Activated CD8-positive, alpha-beta memory T cell treated with anti-CD3 and anti-CD28 coated beads for 4 hours (primary cell): ENCODE results near the gene HES7.
A peak's percentile ranks its signal among the peaks of the same experiment; 100 is the strongest.
"Not testable (repeated sequence)": the region's sequence is repeated elsewhere in the genome, so short reads cannot be mapped to it uniquely, and the experiment has no call there.

ENCODE experiments used
- DNase-seq, 2 donors: peaks; one replicate each; pipeline ENCODE4 v3.0.0-alpha.2; 2020; ENCODE audit warnings: low read depth in 2 of 2

Gene HES7

DNA sequence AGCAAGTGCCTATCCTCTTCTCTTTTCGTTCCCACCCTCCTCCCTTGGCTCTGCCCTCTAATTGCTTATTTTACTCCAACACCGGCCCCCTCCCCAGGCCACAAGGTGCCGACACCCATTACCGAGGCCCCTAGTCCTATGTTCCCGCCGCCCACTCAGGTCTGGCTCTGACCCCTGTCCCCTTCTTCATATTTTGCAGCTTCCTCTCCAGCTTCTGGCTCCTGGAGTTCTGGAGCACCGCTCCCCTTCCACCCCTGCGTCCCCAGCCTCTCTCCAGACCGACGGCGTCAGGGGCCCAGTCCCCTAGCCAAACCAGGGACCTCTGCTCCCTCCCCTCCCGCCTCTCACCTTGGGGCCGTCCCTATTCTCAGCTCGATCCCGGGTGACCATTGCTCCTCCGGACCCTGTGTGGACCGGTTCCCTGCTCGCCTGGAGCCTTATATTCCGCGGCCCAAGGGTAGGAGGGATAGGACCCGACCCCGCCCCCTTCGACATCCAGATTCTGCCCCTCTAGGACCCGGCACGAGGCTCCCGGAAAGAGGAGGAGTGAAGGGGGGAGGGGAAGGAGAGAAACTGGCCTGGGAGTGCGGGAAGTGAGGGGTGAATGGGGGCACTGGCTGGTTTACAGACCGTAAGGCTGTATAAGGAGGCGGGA lies at the start of gene HES7:
TSS of gene HES7 (minus strand) at position 412 of the 655 bp plus-strand sequence. CDS start at position 390, 22 bp downstream.
- no peak for DNase-seq

DNA sequence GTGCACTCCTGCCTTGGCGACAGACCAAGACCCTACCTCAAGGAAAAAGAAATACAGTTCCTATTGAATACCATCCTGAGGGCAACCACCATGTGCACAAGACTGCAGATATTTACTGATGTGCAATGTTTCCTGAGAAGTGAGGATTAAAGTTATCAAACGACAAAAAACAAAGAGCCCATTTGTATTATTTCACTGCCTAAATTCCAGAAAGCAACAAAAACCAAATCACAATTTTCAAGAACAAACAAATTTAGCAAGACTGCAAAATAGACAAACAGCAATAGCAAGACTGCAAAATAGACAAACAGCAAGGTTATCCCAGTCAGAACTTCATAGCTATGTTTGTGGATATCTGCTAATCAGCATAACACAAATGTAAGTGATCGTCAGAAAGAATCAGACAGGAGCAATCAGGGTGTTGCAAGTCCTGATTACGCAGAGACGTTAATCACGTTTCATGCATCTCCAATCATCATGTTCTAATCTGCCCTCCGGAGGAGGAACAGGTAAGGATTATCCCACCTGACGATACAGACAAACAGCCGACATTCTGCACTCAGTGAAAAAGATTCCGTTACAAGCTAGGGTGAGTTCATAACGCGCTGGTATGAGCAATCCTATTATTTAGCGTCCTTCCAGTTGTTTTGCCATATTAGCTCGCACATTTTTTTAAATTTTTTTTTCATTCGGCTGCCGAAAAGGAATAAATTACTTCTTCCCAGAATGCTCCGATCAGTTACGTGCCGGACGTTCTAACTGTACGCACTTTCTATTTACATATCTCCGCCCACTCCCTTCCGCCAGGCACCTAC lies 49.4 kb upstream of the HES7 start:
- peak; percentile 66 to 79 for DNase-seq

DNA sequence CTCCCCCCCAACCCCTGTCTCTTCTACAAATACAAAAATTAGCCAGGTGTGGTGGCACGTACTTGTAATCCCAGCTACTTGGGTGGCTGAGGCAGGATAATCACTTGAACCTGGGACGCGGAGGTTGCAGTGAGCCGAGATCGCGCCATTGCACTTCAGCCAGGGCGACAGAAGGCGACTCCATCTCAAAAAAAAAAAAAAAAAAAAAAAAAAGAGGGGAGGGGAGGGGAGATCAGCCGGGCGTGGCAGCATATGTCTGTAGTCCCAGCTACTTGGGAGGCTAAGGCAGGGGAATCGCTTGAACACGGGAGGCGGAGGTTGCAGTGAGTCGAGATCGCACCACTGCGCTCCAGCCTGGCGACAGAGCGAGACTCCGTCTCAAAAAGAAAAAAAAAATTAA lies 46.3 kb upstream of the HES7 start:
- not testable (repeated sequence) for DNase-seq

DNA sequence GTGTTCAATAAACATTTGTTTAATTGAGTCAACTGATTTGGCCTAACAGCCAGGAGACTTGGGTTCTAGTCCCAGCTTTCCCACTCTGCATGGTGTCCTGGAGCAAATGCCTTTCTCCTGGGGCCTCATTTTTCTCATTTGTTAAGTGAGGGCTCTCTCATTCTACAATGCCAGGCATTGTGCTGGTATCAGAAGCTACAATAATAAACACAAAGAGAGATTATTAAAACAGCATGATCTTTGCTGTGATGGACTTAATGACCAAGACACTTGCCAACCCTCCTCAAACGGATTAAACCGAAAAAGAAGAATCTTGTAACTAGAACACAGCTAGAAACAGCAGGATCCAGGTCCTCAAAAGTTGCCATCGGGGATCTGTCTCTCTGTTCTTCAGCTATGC lies 43.6 kb upstream of the HES7 start:
- no peak for DNase-seq

DNA sequence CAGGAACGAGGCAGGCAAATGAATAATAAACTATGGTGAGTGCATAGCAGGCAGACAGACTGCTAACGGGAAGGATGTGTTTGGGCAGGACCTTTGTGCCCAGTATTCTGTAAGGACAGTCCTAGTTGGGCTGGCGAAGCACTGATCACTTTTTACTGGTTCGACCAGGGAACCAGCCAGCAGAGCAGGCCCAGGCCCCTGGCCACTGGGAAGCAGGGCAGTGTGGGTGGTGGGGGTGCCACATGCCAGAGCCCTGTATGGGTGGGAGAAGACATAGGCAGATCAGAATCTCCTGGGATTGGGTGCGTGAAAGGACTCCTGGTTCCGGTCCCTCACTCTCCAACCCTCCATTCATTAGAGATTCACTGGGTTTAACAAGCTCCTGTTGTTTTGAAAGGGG lies 42.8 kb upstream of the HES7 start:
- DNase-seq, result no peak

DNA sequence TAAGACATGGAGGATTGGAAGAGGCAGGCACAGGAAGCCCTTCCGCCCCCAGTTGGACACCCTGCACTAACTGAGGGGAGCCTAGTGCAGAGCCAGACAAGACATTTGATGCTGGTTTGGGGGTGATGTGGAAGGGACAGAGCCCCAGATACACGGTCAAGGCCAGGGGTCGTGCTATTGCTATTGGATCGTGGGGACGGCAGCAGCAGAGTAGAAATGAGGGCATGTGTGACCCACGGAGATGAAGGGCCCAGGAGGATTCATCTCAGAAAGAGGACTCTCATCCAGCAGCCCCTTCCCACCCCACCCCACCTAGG lies 40.9 kb upstream of the HES7 start:
- no peak for DNase-seq

DNA sequence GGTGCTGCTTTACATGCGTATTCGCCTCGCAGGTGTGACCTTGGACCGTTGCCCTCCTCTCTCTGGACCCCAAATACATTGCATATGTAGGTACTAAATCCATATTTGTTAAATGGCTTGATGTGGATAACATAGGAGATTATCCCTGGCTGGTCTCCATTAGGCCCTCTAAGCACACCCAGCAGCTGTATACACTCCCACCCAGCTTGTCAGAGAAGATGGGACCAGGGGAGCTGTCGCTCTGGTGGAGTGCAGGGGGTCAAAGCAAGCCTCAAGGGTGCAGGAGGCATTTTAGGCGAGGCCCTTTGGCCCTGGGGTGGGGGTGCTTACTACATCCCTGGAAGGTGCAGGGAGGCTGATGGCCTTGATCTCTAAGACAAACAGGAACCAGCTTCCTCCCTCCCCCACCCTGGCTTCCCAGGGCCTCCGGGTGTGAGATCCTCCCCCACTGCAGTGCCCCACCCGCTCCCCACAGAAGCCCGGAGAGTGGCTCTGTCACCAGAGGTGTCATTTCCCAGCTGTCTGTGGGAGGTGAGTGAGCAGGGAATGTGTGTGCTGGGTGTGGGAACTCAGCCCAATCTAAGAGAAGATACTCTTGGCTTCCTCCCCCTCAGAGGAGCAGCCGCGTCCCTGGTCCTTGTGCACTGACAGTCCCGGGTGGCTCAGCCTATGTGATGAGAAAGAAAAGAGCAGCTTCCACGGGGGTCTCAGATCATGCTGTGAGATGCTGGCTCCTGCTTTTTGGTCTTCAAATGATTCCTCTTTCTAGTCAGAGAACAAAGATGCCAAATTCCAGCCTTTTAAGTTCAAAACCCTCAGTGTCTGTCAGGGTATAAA lies 40.3 kb upstream of the HES7 start:
- DNase-seq, result peak in 1 of 2 donors; percentile 42

DNA sequence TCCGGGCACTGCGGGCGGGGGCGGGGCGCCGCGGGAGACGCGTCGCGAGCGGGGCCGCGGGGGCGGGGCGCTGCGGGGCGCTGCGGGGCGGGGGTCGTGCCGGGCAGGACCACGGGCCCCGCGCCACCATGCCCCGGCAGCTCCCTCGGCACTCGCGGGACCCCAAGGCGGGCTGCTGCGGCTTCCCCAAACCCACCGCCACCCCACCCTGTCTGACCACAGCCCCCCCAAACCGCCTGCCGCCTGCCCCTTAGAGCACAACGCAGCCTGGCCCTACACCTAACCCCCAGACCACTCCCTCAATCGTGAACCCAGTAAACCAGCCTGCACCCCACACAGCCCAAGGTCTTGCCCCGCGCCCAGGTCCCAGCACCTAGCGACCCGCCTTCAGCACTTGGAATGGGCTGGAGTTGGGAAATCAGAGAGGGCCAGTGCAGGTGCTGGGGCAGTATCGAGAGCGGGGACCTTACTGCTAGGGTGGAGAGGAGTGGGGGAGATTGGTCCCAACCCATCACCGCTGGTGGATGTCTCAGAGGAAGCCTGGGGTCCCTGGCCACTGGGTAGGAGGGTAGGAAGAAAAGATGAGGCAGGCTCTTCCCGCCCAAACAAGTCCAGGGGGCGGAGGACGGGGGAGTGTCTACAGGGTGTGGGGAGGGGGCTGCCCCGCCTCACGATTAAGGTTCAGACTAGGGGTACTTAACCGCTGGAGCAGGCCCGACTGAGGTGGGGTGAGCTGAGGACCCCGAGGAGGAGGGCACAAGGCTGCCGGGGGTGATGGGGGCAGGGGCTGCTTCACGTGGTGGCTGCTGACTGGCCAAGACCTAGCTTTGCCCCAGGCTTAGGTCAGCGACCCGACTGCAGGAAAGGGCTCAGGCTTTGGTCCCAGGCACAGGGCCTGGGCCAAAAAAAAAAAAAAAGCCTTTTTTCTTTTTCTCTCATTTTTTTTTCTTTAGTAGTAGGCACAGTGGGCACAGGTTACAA lies 39.4 kb upstream of the HES7 start:
- DNase-seq, result peak in 1 of 2 donors; percentile 63

DNA sequence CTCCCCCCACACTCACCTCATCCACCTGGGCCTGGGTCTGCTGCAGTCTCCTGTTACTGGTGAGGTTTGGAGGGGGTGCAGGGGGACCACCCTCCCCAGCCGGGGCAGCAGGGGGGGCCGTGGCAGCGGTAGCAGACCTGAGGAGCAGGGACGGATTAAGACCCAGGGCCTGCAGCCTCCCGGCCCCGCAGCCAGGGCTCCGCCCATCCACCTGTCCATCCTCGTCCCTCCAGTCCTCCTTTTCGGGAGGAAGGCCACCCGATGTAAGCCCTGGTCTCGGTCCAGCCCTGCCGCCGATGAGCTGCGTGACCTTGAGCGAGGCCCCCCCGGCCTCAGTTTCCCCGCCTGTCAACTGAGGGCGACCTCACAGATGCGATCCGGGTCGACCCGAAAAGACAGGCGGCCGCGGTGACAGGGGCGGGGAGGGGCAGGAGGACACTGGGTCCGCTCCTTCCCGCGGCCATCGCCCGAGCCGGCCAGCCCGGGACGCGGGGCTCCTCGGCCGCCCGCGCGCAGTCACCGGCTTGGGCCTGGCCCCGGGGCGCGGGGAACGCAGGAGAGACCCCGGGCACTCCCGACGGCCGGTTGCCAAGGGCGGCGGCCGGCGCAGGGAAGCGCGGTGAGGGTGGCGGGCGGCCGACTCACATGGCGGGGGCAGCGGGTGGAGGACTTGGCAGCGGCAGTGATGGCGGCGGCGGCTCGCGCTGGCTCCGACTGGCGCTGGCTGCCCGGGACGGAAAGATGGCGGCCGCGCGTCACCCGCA lies 38.5 kb upstream of the HES7 start, which contains the start of gene VAMP2:
TSS of gene VAMP2 (minus strand) at position 716 of the 764 bp plus-strand sequence. CDS start at position 647, 69 bp downstream.
- DNase-seq, result peak in 1 of 2 donors; percentile 61

DNA sequence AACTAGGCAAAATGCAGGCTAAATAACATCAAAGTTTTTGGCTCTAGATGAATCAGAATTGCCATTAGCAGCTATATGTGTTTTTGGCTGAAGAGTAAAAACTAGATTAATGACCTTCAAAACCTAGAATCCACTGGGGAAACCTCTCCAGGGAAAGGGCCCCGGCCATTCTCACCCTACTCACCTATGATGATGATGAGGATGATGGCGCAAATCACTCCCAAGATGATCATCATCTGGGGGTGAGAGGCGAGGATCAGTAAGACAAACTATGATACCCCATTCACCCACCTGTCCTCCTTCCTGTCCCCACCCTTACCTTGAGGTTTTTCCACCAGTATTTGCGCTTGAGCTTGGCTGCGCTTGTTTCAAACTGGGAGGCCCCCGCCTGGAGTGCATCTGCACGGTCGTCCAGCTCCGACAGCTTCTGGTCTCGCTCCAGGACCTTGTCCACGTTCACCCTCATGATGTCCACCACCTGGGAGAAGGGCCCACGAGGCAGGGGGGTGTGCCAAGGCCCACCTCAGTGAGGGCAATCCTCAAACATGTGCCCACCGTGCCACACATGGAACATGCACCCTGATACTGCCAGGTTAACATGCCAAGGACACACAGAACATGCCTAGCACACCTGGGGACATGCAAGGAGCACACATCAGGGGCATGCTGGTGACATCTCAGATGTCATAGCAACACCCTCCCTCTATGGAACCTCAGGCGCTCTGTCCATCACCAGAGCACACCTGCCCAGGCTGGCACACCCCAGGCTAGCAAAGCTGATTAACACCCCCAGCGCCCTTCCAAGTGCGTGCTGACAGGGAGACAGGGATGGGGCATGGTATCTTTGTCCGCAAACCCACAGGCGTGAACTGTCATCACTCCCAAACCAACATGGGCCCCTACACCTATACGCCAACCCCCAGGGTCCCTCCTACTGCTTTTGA lies 37.7 kb upstream of the HES7 start:
- no peak for DNase-seq

DNA sequence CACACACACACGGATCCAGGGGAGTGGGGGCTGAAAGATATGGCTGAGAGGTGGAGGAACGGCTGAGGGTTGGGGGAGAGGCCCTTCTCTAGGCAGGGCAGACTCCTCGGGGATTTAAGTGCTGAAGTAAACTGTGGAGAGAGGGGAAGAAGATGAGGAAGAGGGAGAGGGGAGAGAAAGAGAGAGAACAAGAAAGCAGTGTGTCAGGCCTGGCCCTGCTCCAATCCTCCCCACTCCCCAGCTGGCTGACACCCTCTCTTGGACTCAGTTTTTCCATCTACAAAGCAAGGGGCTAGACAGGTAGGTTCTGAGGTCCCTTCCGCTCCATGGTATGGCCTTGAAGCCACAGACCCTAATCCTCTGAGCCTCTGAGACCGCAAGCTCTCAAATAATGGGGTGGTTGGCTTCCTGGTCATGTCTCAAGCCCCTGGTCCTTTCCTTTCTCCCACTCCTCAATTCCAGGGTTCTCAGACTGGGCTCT lies 36.9 kb upstream of the HES7 start:
- no peak for DNase-seq

DNA sequence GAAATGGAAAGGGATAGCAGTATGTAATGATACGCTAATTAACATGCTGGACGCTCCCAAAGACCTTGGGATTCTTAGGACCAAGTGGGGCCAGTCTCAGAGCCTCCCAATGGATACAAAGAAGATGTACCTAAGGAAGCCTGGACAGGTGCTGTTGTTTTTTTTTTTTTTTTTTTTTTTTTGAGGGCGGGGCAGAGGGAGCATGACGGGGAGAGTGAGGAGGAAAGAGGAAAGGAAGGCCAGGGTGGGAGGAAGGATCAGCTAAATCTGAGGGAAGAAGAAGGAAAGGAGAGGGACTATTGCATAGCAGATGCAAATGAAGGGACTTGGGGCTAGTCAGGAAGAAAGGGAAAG lies 36.3 kb upstream of the HES7 start:
- no peak for DNase-seq

DNA sequence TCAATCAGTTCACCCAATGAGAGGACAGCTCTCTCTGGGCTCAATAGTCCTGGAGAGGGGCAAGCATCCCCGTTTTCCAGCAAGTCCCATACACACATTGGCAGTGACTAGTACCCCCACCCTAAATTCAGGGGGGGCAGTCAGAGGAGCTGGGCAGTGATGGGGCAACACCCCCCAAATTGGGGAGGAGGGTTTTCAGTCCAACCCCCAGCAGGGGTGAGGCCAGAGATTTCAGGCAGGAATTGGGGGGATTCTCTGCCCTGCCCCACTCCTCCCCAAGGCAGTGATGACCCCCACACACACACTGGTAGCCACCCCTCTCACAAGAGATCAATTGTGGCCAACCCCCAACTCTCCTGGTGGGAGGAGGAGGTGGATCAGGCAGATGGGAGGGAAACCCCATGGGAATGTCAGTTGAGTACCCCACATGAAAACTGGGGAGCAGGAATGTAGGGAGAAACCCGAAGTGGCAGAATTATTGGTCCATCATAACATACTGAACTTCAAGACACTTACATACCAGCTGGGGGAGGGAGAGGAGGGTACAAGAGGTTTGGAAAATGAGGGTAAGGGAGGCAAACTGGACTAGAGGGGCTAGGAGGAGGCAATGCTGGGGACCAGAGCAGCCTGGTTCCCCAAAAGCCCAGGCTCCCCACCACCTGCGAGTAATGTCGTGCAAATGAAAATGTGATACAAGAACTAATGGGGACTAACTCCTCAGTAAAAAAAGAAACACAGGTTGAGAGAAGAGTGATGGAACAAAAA lies 35.7 kb upstream of the HES7 start:
- DNase-seq, result no peak

DNA sequence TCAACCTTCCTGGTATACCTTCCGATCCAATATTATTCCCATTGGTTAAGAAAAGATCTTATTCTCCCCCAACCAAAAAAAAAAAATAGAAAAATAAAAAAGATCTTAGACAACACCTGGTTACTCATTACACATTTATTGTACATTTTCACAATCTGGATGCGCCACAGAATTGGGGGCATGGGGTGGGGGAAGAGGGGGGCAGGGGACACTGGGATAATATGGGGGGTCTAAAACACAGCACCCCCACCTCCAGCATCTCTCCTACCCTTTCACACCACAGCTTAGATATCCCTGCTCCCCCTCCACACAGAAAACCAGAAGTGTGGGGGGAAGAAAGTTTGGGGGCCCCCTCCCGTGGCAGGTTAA lies 35.1 kb upstream of the HES7 start:
- DNase-seq, result no peak

DNA sequence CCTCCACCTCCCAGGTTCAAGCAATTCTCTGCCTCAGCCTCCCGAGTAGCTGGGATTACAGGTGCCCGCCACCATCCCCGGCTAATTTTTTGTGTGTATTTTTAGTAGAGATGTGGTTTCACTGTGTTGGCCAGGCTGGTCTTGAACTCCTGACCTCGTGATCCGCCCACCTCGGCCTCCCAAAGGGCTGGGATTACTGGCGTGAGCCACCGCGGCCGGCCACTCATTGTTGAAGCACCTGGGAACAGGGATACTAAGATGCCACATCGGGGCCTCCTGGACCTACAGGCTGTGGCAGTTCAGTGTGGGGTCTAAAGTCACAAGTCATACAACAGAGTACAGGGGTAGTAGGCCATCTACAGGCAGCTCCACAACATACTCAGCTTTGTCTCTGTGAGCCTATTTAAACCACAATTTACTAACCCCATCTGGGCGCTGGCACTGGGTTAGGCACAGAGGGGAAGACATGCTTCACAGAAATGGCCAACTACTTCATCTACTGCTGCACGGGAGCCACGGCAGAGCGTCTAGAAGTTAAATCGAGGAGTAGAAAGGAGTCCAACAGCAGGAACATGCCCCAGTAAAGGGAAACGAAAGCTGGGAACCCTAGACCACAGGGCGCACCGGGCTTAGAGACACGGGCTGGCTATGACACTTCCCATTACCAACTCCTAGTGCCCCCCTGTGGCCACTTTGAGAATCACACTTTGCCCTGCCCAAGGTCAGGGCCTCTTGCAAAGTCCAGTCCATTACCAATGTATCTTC lies 34.5 kb upstream of the HES7 start:
- peak; percentile 69 to 73 for DNase-seq

DNA sequence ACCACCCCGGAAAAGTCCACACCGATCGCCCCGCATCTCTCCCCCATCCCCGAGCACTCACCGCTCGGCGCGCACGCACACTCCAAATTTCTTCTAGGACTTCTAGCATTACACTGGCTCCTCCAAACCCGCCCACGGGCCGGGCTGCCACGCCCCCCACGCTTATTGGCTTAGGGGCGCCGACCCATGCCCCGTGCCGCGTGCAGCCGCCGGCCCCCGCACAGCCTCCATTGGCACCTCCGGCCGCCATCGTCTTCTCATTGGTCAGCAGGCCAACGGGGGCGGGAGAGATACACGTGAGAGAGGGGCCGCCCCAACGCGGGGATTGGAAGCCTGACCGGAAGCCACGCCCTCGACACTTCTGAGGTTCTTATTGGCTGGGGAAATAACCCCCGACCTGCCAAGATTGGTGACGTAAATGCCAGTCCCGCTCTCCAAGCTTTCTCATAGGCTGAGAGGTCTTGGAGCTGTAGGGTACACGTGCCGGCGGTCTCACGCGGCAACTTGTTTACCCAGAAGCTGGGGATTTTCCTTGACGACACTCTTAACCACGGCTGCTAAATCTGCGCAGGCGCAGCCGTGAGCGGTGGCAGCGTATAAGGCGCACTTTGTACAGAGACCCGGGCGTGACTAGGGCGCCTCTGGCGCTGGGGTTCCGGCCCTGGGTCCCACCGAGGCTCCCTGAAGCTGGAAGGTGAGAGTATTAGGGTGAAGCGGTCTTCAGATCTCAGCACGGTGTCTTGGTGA lies 32.5 kb upstream of the HES7 start:
- DNase-seq, result peak; percentile 100

DNA sequence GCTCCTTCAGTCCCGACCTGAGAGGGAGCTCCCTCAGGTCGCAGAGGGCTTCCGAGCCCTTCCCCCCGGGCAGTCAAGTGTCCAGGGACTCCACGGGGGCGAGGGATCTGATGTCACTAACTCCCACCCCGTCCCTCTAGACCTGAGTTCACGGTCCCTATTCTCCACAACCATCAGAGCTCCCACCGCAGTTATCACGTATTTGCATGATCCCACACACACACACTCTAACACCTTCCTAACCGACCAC lies 32.0 kb upstream of the HES7 start:
- DNase-seq, result no peak
